Body of pancreas (tissue), 4 donors: ENCODE data around the gene SNX27. TPM values are rescaled to one million over a fixed set of nuclear protein-coding genes. Genes with fewer than 3 reads are reported as not detected.
A peak's percentile ranks its signal among the peaks of the same experiment; 100 is the strongest.
"Not testable (repeated sequence)": the region's sequence is repeated elsewhere in the genome, so short reads cannot be mapped to it uniquely, and the experiment has no call there.

Experiments used
- ATAC-seq: fragments of 150-250 bp; one replicate; pipeline ENCODE4 v1.9.1; 2016
- DNase-seq, 4 donors: peaks; one replicate each; pipeline ENCODE4 v3.0.0-alpha.2; 2019
- H3K27ac ChIP-seq, 4 donors: fragments of 200-600 bp; sonication (generic); 1 replicate in 3 of 4; 2 replicates in 1 of 4; pipeline versions ENCODE4 v1.5.1 to v1.6.1; 2016 to 2019; ENCODE audit warnings: mild to moderate bottlenecking in 1 of 4, mixed read lengths in 1 of 4, moderate library complexity in 1 of 4
- H3K27me3 ChIP-seq, 2 donors: fragments of 200-600 bp; sonication (generic); one replicate each; pipeline ENCODE4 v1.6.0; 2016; ENCODE audit warnings: mild to moderate bottlenecking in 1 of 2
- H3K36me3 ChIP-seq, 2 donors: fragments of 200-600 bp; sonication (generic); replicated peaks in 1 of 2; 2 replicates each; pipeline ENCODE4 v1.5.1; 2016; ENCODE audit warnings: low read depth in 2 of 2; ENCODE audit not compliant: insufficient read depth in 1 of 2
- H3K4me1 ChIP-seq: fragments of 200-600 bp; sonication (generic); one replicate; pipeline ENCODE4 v1.6.0; 2016
- H3K4me3 ChIP-seq, 2 donors: fragments of 200-600 bp; sonication (generic); 1 replicate in 1 of 2; 2 replicates in 1 of 2; pipeline ENCODE4 v1.5.1; 2016 to 2019
- H3K9me3 ChIP-seq, 3 donors: fragments of 200-600 bp; sonication (generic); 1 replicate in 2 of 3; 2 replicates in 1 of 3; pipeline ENCODE4 v1.5.1; 2016
- CTCF ChIP-seq, 7 experiments: fragments of 450-650 bp in 4 of 7; fragments of 200-600 bp in 3 of 7; sonication (generic) in 3 of 7; IDR thresholded peaks; one replicate each; pipeline ENCODE4 v1.5.1; 2016 to 2019; ENCODE audit warnings: antibody characterized with exemption in 7 of 7
- POLR2A ChIP-seq, 3 donors: fragments of 450-650 bp; IDR thresholded peaks; one replicate each; pipeline ENCODE4 v1.6.1; 2016; ENCODE audit warnings: antibody characterized with exemption in 3 of 3, mild to moderate bottlenecking in 2 of 3
- WGBS, 2 donors: methylation state at CpG; one replicate each; pipeline ENCODE4 v1.1.5; 2017; 5-methylcytosine and 5-hydroxymethylcytosine counted together
- intact Hi-C: fragments of 100-400 bp; cut with DNase I; formaldehyde crosslinking; loops from one replicate; pipeline ENCODE4 v1.15.1; 2023
- total RNA-seq, 2 donors: library from RNA; depleted of rRNA; stranded (reverse); fragments of >200 nt; gene quantifications; one replicate each; pipeline ENCODE4 v1.1.0, GENCODE V29; 2016

Gene SNX27
- total RNA-seq, 2 donors from 2014 or later, result 22.3 to 25.7 TPM

- TF ChIP-seq CTCF (IDR thresholded peaks at IDR 0.05), result no peak
- no peak for TF ChIP-seq POLR2A (IDR thresholded peaks at IDR 0.05)
- intact Hi-C loops, result no loop called here
- H3K4me3 ChIP-seq, result peak overlapping the region in 1 of 2 donors; percentile 83
- no peaks in the 10 kb centered on the region for H3K27me3 ChIP-seq
- H3K9me3 ChIP-seq, result no peaks in the 10 kb centered on the region
- no peak for DNase-seq
- no peaks in the 10 kb centered on the region for H3K36me3 ChIP-seq
- H3K27ac ChIP-seq, result no peak overlapping the region
- peaks cover 39% of the 10 kb centered on the region for H3K4me1 ChIP-seq
- no peak for ATAC-seq
- WGBS, 2 donors, result 48 to 58% methylated on average over 9 of the region's 9 CpGs
Measured at GRCh38 chr1:151613282-151613780, 1.5 kb downstream of the SNX27 start.

- ATAC-seq, result no peak
- no peak overlapping the region for H3K4me3 ChIP-seq
- H3K36me3 ChIP-seq, result no peaks in the 10 kb centered on the region
- no peak overlapping the region for H3K27ac ChIP-seq
- DNase-seq, result no peak
- TF ChIP-seq CTCF (IDR thresholded peaks at IDR 0.05), result no peak
- no peak for TF ChIP-seq POLR2A (IDR thresholded peaks at IDR 0.05)
- H3K27me3 ChIP-seq, result no peaks in the 10 kb centered on the region
- intact Hi-C loops, result no loop called here
- WGBS, 2 donors, result 56 to 67% methylated on average over 4 of the region's 4 CpGs
- no peaks in the 10 kb centered on the region for H3K9me3 ChIP-seq
- peaks cover 64% of the 10 kb centered on the region for H3K4me1 ChIP-seq
Measured at GRCh38 chr1:151615711-151616504, 4.1 kb downstream of the SNX27 start.

- Histone ChIP-seq H3K27me3 (no peaks in the 10 kb centered on the region), H3K36me3 (no peaks in the 10 kb centered on the region), H3K4me1 (peaks cover 59% of the 10 kb centered on the region), H3K4me3 (no peak overlapping the region), H3K27ac (no peak overlapping the region), H3K9me3 (no peaks in the 10 kb centered on the region)
- no peak for ATAC-seq
- WGBS, 2 donors, result 81 to 87% methylated on average over 3 of the region's 3 CpGs
- intact Hi-C loops, result no loop called here
- DNase-seq, result no peak
- TF ChIP-seq CTCF (IDR thresholded peaks at IDR 0.05), result no peak
Measured at GRCh38 chr1:151616505-151616849, 4.6 kb downstream of the SNX27 start.

- Histone ChIP-seq H3K9me3 (no peaks in the 10 kb centered on the region), H3K27me3 (no peaks in the 10 kb centered on the region), H3K4me3 (no peak overlapping the region), H3K27ac (no peak overlapping the region), H3K4me1 (peaks cover 52% of the 10 kb centered on the region), H3K36me3 (no peaks in the 10 kb centered on the region)
- DNase-seq (no peak), ATAC-seq (no peak)
- WGBS, 2 donors, result 31 to 39% methylated on average over 3 of the region's 3 CpGs
- no peak for TF ChIP-seq POLR2A (IDR thresholded peaks at IDR 0.05)
- intact Hi-C loops, result no loop called here
Measured at GRCh38 chr1:151618003-151618402, 6.2 kb downstream of the SNX27 start.

- DNase-seq, result no peak
- TF ChIP-seq POLR2A (IDR thresholded peaks at IDR 0.05), result no peak
- TF ChIP-seq CTCF (IDR thresholded peaks at IDR 0.05), result no peak
- intact Hi-C loops, result no loop called here
- Histone ChIP-seq H3K27me3 (no peaks in the 10 kb centered on the region), H3K27ac (no peak overlapping the region), H3K9me3 (no peaks in the 10 kb centered on the region), H3K36me3 (no peaks in the 10 kb centered on the region), H3K4me3 (no peak overlapping the region), H3K4me1 (peaks cover 47% of the 10 kb centered on the region)
- no peak for ATAC-seq
Measured at GRCh38 chr1:151618470-151618869, 6.6 kb downstream of the SNX27 start.

GRCh38 chr1:151618996-151619395 is 7.1 kb downstream of the SNX27 start:
- H3K4me3 ChIP-seq, ATAC-seq, H3K9me3 ChIP-seq, DNase-seq, H3K36me3 ChIP-seq, H3K27me3 ChIP-seq, intact Hi-C loops, H3K27ac ChIP-seq: not testable (repeated sequence)
- H3K4me1 ChIP-seq, result peaks cover 44% of the 10 kb centered on the region
- WGBS, 2 donors, result 87 to 92% methylated on average over 6 of the region's 6 CpGs
